Caki2 (cell line): ENCODE measurements around the gene TAGLN2. TPM values are rescaled to one million over a fixed set of nuclear protein-coding genes. Genes with fewer than 3 reads are reported as not detected.
A peak's percentile ranks its signal among the peaks of the same experiment; 100 is the strongest.

Source experiments
- DNase-seq: peaks from one replicate; pipeline ENCODE4 v3.0.0-alpha.2; 2015; ENCODE audit warnings: low read depth
- in situ Hi-C: cut with HindIII; loops from 2 replicates; pipeline ENCODE4 v1.10.0; 2016; ENCODE audit warnings: low sequenced_read_pairs, low pct_unique_long_range_greater_than_20kb, mixed read lengths
- total RNA-seq: library from RNA; depleted of rRNA; stranded (reverse); fragments of >200 nt; shearing (Covaris generic); gene quantifications from 2 replicates; pipeline ENCODE4 v1.2.3, GENCODE V29; 2014; ENCODE audit warnings: low replicate concordance

The TAGLN2 gene
- total RNA-seq, 1 experiment from 2014 or later, result 758 TPM

- in situ Hi-C loops, result loop anchor here (25.0 kb wide), 1 partner anchor 106 kb away; the partner anchor contains the start of gene DUSP23
- no peak for DNase-seq
Observed at GRCh38 chr1:159892944-159893343, 32.4 kb downstream of the TAGLN2 start.

GRCh38 chr1:159891275-159892157 is 33.8 kb downstream of the TAGLN2 start:
- peak; percentile 81 for DNase-seq
- in situ Hi-C loops, result loop anchor here (25.0 kb wide), 1 partner anchor 104 kb away; the partner anchor contains the start of gene DUSP23

- in situ Hi-C loops, result loop anchor here (25.0 kb wide), 1 partner anchor 103 kb away; the partner anchor contains the start of gene DUSP23
- no peak for DNase-seq
Observed at GRCh38 chr1:159890390-159890789, 34.9 kb downstream of the TAGLN2 start.

GRCh38 chr1:159889821-159890252 is 35.5 kb downstream of the TAGLN2 start:
- peak; percentile 27 for DNase-seq
- in situ Hi-C loops, result loop anchor here (25.0 kb wide), 1 partner anchor 103 kb away; the partner anchor contains the start of gene DUSP23

GRCh38 chr1:159889202-159889601 is 36.1 kb downstream of the TAGLN2 start:
- in situ Hi-C loops, result loop anchor here (25.0 kb wide), 1 partner anchor 102 kb away; the partner anchor contains the start of gene DUSP23

GRCh38 chr1:159884296-159884695 is 41.0 kb downstream of the TAGLN2 start:
- no peak for DNase-seq

More at GRCh38 chr1:159889202-159889601, 36.1 kb downstream of the TAGLN2 start:
- DNase-seq, result no peak

GRCh38 chr1:159883134-159883533 is 42.2 kb downstream of the TAGLN2 start:
- DNase-seq, result no peak
- in situ Hi-C loops, result loop anchor here (25.0 kb wide), 1 partner anchor 96 kb away; the partner anchor contains the start of gene DUSP23

More at GRCh38 chr1:159884296-159884695, 41.0 kb downstream of the TAGLN2 start:
- in situ Hi-C loops, result loop anchor here (25.0 kb wide), 1 partner anchor 97 kb away; the partner anchor contains the start of gene DUSP23

- DNase-seq, result no peak
- in situ Hi-C loops, result loop anchor here (25.0 kb wide), 1 partner anchor 95 kb away; the partner anchor contains the start of gene DUSP23
Observed at GRCh38 chr1:159882527-159882862, 42.8 kb downstream of the TAGLN2 start.

GRCh38 chr1:159881622-159882526 is 43.4 kb downstream of the TAGLN2 start:
- in situ Hi-C loops, result loop anchor here (25.0 kb wide), 1 partner anchor 95 kb away; the partner anchor contains the start of gene DUSP23

GRCh38 chr1:159880430-159880829 is 44.9 kb downstream of the TAGLN2 start:
- in situ Hi-C loops, result loop anchor here (25.0 kb wide), 1 partner anchor 93 kb away; the partner anchor contains the start of gene DUSP23

More at GRCh38 chr1:159881622-159882526, 43.4 kb downstream of the TAGLN2 start:
- DNase-seq, result peak; percentile 93

GRCh38 chr1:159879977-159880376 is 45.3 kb downstream of the TAGLN2 start:
- in situ Hi-C loops, result loop anchor here (25.0 kb wide), 1 partner anchor 93 kb away; the partner anchor contains the start of gene DUSP23
- peak; percentile 52 for DNase-seq

More at GRCh38 chr1:159880430-159880829, 44.9 kb downstream of the TAGLN2 start:
- DNase-seq, result no peak

GRCh38 chr1:159879136-159879535 is 46.2 kb downstream of the TAGLN2 start:
- in situ Hi-C loops, result loop anchor here (25.0 kb wide), 1 partner anchor 92 kb away; the partner anchor contains the start of gene DUSP23
- DNase-seq, result no peak

GRCh38 chr1:159877695-159878444 is 47.4 kb downstream of the TAGLN2 start:
- no peak for DNase-seq
- in situ Hi-C loops, result loop anchor here (25.0 kb wide), 1 partner anchor 91 kb away; the partner anchor contains the start of gene DUSP23

GRCh38 chr1:159873530-159874143 is 51.7 kb downstream of the TAGLN2 start:
- in situ Hi-C loops, result no loop called here
- no peak for DNase-seq

- in situ Hi-C loops, result no loop called here
- DNase-seq, result no peak
Observed at GRCh38 chr1:159872891-159873290, 52.4 kb downstream of the TAGLN2 start.

- DNase-seq, result no peak
- in situ Hi-C loops, result no loop called here
Observed at GRCh38 chr1:159870704-159871103, 54.6 kb downstream of the TAGLN2 start.

GRCh38 chr1:159869607-159870006 is 55.7 kb downstream of the TAGLN2 start:
- DNase-seq, result no peak
- in situ Hi-C loops, result no loop called here
